Mesendoderm (in vitro differentiated cells): ENCODE measurements around the gene L1CAM.

Experiments used
- DNase-seq: peaks from one replicate; pipeline ENCODE4 v3.0.0; 2013
- H2AK5ac ChIP-seq: 2 replicates; pipeline ENCODE4 v1.6.1; 2013; ENCODE audit warnings: low read length, inconsistent platforms
- H2BK120ac ChIP-seq: 2 replicates; pipeline ENCODE4 v1.6.1; 2013; ENCODE audit warnings: low read depth, mild to moderate bottlenecking, low read length, moderate library complexity, mixed read lengths
- H2BK15ac ChIP-seq: replicated peaks from 2 replicates; pipeline ENCODE4 v1.6.1; 2013; ENCODE audit warnings: low read depth, mild to moderate bottlenecking, moderate library complexity
- H2BK5ac ChIP-seq: 2 replicates; pipeline ENCODE4 v1.6.1; 2013; ENCODE audit warnings: low read length, inconsistent platforms
- H3K18ac ChIP-seq: 2 replicates; pipeline ENCODE4 v1.6.1; 2013; ENCODE audit warnings: mild to moderate bottlenecking, low read length, mixed read lengths
- H3K23ac ChIP-seq: one replicate; pipeline ENCODE4 v1.6.1; 2013; ENCODE audit warnings: low read length
- H3K27ac ChIP-seq: 2 replicates; pipeline ENCODE4 v1.5.1; 2013; ENCODE audit warnings: low read depth, mild to moderate bottlenecking, inconsistent platforms, low read length, moderate library complexity
- H3K27me3 ChIP-seq: 2 replicates; pipeline ENCODE4 v1.6.1; 2013; ENCODE audit warnings: low read length, control low read depth, mild to moderate bottlenecking, inconsistent platforms; ENCODE audit not compliant: insufficient read depth, poor library complexity
- H3K36me3 ChIP-seq: 2 replicates; pipeline ENCODE4 v1.6.1; 2013; ENCODE audit warnings: low read length, inconsistent platforms; ENCODE audit not compliant: control insufficient read depth, insufficient read depth
- H3K4ac ChIP-seq: one replicate; pipeline ENCODE4 v1.6.1; 2013; ENCODE audit warnings: low read depth, mild to moderate bottlenecking, low read length, moderate library complexity
- H3K4me1 ChIP-seq: 2 replicates; pipeline ENCODE4 v1.6.1; 2013; ENCODE audit warnings: low read depth, low read length, inconsistent platforms; ENCODE audit not compliant: control insufficient read depth
- H3K4me2 ChIP-seq: 2 replicates; pipeline ENCODE4 v1.6.1; 2013; ENCODE audit warnings: low read length
- H3K4me3 ChIP-seq: 2 replicates; pipeline ENCODE4 v1.5.1; 2013; ENCODE audit warnings: mild to moderate bottlenecking, low read length
- H3K56ac ChIP-seq: one replicate; pipeline ENCODE4 v1.6.1; 2013; ENCODE audit warnings: low read length
- H3K79me1 ChIP-seq: 2 replicates; pipeline ENCODE4 v1.6.1; 2013; ENCODE audit warnings: low read length, inconsistent platforms
- H3K79me2 ChIP-seq: 2 replicates; pipeline ENCODE4 v1.6.1; 2013; ENCODE audit warnings: mild to moderate bottlenecking, low read length; ENCODE audit not compliant: control insufficient read depth, insufficient read depth
- H3K9ac ChIP-seq: 2 replicates; pipeline ENCODE4 v1.6.1; 2013; ENCODE audit warnings: low read length, inconsistent platforms
- H4K5ac ChIP-seq: one replicate; pipeline ENCODE4 v1.6.1; 2013; ENCODE audit warnings: low read length
- H4K8ac ChIP-seq: one replicate; pipeline ENCODE4 v1.6.1; 2013; ENCODE audit warnings: low read depth, mild to moderate bottlenecking, control low read depth, low read length, moderate library complexity
- WGBS: extraction: QIAGEN DNeasy Blood & Tissue Kit; methylation state at CpG from one replicate; pipeline ENCODE4 v1.1.7; 2013; ENCODE audit warnings: low lambda C conversion rate, missing lambda C conversion rate; ENCODE audit not compliant: insufficient coverage; ENCODE audit errors: extremely low coverage; 5-methylcytosine and 5-hydroxymethylcytosine counted together

L1CAM gene

DNA sequence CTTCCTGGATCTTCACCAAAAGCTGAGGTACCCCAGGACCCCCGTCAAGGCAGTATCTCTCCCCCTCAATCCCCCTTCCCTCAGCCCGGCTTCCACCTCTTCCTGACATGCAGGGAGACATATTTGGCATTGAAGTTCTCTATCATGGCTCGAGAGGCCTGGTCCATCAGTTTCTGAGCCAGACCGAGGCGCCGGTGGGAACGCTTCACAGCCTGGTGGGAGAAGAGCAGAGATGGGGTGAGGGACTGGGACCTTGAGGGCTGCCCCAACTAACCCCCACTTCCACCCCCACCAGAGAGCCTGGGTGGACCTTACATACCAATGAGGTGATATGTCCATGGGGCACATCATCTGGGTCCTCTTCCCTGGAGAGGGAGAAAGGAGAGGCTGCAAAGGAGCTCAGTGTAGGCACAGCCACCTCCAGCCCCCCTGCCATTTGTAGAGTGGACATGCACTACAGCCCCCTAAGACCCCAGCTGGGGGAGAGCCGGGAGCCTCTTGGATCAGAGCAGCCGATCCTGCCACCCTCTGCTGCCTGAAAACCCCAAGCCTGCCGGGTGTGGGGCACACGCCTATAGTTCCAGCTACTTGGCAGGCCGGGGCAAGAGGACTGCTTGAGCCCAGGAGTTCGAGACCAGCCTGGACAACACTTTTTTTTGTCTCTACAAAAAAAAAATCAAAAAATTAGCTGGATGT lies 46.4 kb upstream of the L1CAM start:
- Histone ChIP-seq H3K23ac (no peak overlapping the region), H4K8ac (no peak overlapping the region), H3K4me1 (no peaks in the 10 kb centered on the region), H3K4me3 (no peak overlapping the region), H3K79me2 (peaks cover 10% of the 10 kb centered on the region), H3K4me2 (no peak overlapping the region), H3K27me3 (no peaks in the 10 kb centered on the region), H3K4ac (no peak overlapping the region), H3K36me3 (no peaks in the 10 kb centered on the region), H4K5ac (no peak overlapping the region), H3K56ac (no peak overlapping the region), H2BK15ac (no peak overlapping the region), H3K18ac (no peak overlapping the region), H2AK5ac (no peak overlapping the region), H2BK5ac (no peak overlapping the region), H2BK120ac (no peak overlapping the region), H3K79me1 (no peaks in the 10 kb centered on the region), H3K9ac (no peak overlapping the region), H3K27ac (no peak overlapping the region)
- no CpG with 5 or more reads among the region's 13 CpGs for WGBS
- no peak for DNase-seq

DNA sequence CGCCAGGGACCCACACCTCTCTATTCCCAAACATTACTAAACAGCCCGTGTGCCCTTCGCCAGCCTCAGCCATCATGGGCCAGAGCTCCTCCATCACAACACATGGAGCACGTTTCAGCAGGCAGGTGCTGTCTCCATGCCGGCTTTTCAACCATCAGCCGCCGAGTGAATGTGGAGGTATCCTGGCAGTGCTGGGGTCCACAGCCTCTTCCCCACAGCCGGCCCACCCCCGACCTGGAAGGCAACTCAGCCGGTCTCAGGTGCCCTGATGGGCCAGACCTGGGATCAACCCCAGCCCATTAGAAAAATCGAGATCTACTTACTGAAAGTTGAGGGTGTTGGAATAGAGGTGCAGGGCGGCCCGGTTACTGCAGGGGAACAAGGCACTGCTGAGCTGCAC lies 45.8 kb upstream of the L1CAM start:
- H3K4me1 ChIP-seq: no peaks in the 10 kb centered on the region
- H3K79me2 ChIP-seq: peaks cover 10% of the 10 kb centered on the region
- H2BK15ac ChIP-seq: no peak overlapping the region
- no peak overlapping the region for H3K4me2 ChIP-seq
- H2AK5ac ChIP-seq: no peak overlapping the region
- H2BK5ac ChIP-seq: no peak overlapping the region
- no peak overlapping the region for H4K8ac ChIP-seq
- H3K23ac ChIP-seq: no peak overlapping the region
- no peak overlapping the region for H3K4ac ChIP-seq
- H3K36me3 ChIP-seq: no peaks in the 10 kb centered on the region
- no peak overlapping the region for H3K4me3 ChIP-seq
- no peak overlapping the region for H3K27ac ChIP-seq
- no CpG with 5 or more reads among the region's 13 CpGs for WGBS
- no peaks in the 10 kb centered on the region for H3K79me1 ChIP-seq
- H4K5ac ChIP-seq: no peak overlapping the region
- no peak overlapping the region for H3K9ac ChIP-seq
- no peak overlapping the region for H3K56ac ChIP-seq
- DNase-seq: no peak
- H3K18ac ChIP-seq: no peak overlapping the region
- no peak overlapping the region for H2BK120ac ChIP-seq
- no peaks in the 10 kb centered on the region for H3K27me3 ChIP-seq

GRCh38 chrX:153931151-153931550 lies 45.2 kb upstream of the L1CAM start:
- no CpG with 5 or more reads among the region's 8 CpGs for WGBS
- Histone ChIP-seq H3K9ac (no peak overlapping the region), H3K4me3 (no peak overlapping the region), H3K36me3 (no peaks in the 10 kb centered on the region), H3K79me2 (peaks cover 10% of the 10 kb centered on the region), H3K27me3 (no peaks in the 10 kb centered on the region), H3K18ac (no peak overlapping the region), H3K4ac (no peak overlapping the region), H2BK120ac (no peak overlapping the region), H4K8ac (no peak overlapping the region), H3K23ac (no peak overlapping the region), H3K79me1 (no peaks in the 10 kb centered on the region), H2BK15ac (no peak overlapping the region), H2BK5ac (no peak overlapping the region), H3K4me1 (no peaks in the 10 kb centered on the region), H3K4me2 (no peak overlapping the region), H4K5ac (no peak overlapping the region), H3K56ac (no peak overlapping the region), H2AK5ac (no peak overlapping the region), H3K27ac (no peak overlapping the region)
- DNase-seq: no peak

- WGBS: no CpG with 5 or more reads among the region's 31 CpGs
- Histone ChIP-seq H3K56ac (no peak overlapping the region), H2BK15ac (no peak overlapping the region), H4K8ac (no peak overlapping the region), H3K27ac (no peak overlapping the region), H3K18ac (no peak overlapping the region), H3K36me3 (no peaks in the 10 kb centered on the region), H2BK120ac (no peak overlapping the region), H4K5ac (no peak overlapping the region), H3K79me1 (no peaks in the 10 kb centered on the region), H3K27me3 (no peaks in the 10 kb centered on the region), H3K4me1 (peaks cover under 1% of the 10 kb centered on the region), H2AK5ac (no peak overlapping the region), H3K4ac (no peak overlapping the region), H3K79me2 (peaks cover 10% of the 10 kb centered on the region), H3K4me3 (no peak overlapping the region), H3K23ac (no peak overlapping the region), H3K9ac (no peak overlapping the region), H2BK5ac (no peak overlapping the region), H3K4me2 (no peak overlapping the region)
- no peak for DNase-seq
Measured at GRCh38 chrX:153930011-153930910, 44.3 kb upstream of the L1CAM start.

DNA sequence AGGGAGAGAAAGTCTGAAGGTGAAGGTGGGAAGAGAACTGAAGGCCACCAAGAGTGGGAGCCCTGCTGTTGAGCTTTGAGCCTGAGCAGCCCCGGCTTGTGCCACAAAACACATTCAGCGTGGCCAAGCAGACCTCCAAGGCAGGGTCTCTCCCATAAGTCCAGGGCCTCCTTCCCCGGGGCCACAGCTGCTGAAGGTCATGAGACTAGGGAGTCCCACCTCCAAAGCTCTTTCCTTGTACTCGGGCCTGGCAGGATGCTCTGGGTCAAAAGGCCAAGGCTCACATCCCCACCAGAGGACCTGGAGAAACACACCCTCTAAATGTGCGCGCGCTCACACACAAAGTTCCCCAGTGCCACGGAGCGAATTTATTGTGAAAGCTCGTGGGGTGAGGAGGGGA lies 43.6 kb upstream of the L1CAM start:
- no peak overlapping the region for H3K27ac ChIP-seq

More for the DNA sequence above, 43.6 kb upstream of the L1CAM start:
- H2AK5ac ChIP-seq: no peak overlapping the region
- H2BK5ac ChIP-seq: no peak overlapping the region
- H2BK15ac ChIP-seq: no peak overlapping the region
- H3K23ac ChIP-seq: no peak overlapping the region
- H3K4ac ChIP-seq: no peak overlapping the region
- no peak for DNase-seq
- no peaks in the 10 kb centered on the region for H3K79me1 ChIP-seq
- no peaks in the 10 kb centered on the region for H3K36me3 ChIP-seq
- H3K4me3 ChIP-seq: no peak overlapping the region
- no CpG with 5 or more reads among the region's 10 CpGs for WGBS
- H2BK120ac ChIP-seq: no peak overlapping the region
- peaks cover 10% of the 10 kb centered on the region for H3K79me2 ChIP-seq
- no peak overlapping the region for H4K8ac ChIP-seq
- H3K4me1 ChIP-seq: peaks cover 3% of the 10 kb centered on the region
- H4K5ac ChIP-seq: no peak overlapping the region
- no peaks in the 10 kb centered on the region for H3K27me3 ChIP-seq
- H3K18ac ChIP-seq: no peak overlapping the region
- no peak overlapping the region for H3K56ac ChIP-seq
- H3K9ac ChIP-seq: no peak overlapping the region
- H3K4me2 ChIP-seq: no peak overlapping the region
